ENCODE data around the gene LRP3. TPM values are rescaled to one million over a fixed set of nuclear protein-coding genes. Genes with fewer than 3 reads are reported as not detected.

Gene LRP3
- total and polyA plus RNA-seq, 2 of the 13 experiments (the other 11 are each of a cell fraction or from before 2014, with no cell fraction given) = 17.6 to 51.6 TPM

DNA sequence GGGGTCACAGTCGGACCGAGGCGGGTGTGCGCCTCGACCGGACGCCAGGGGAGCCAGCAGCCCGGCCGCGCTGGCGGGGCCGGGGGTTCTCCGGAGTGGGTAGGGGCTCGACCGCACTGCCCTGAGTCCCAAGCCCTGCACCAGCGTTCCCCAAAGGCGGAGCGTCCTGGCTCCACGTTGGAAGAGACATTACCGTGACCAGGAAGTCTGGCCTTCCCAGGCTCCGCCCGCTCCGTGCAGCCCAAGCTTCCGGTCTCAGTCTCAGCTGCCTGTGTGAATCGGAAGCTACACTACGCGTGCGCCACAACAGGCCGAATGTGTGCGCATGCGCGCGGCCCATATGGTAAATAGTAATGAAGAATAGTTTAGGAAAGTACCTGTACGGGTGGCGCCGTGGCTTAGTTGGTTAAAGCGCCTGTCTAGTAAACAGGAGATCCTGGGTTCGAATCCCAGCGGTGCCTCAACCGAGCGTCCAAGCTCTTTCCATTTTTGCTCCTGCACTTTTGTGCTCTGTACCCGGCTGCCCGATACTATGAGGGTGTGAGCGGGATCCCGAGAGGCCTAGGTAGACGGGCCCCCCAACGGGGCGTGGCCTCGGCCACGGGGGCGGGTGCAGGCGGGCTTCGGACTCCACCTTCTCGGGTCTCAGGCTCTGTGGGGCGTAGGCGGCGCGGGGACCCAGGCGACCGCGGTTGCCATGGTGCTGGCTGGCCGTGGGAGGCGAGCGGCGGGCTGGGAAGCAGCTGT, 17.3 kb upstream of the LRP3 start (continued):
- TF ChIP-seq, protein P1, sequence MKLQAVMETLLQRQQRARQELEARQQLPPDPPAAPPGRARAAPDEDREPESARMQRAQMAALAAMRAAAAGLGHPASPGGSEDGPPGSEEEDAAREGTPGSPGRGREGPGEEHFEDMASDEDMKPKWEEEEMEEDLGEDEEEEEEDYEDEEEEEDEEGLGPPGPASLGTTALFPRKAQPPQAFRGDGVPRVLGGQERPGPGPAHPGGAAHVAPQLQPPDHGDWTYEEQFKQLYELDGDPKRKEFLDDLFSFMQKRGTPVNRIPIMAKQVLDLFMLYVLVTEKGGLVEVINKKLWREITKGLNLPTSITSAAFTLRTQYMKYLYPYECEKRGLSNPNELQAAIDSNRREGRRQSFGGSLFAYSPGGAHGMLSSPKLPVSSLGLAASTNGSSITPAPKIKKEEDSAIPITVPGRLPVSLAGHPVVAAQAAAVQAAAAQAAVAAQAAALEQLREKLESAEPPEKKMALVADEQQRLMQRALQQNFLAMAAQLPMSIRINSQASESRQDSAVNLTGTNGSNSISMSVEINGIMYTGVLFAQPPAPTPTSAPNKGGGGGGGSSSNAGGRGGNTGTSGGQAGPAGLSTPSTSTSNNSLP (IDR thresholded peaks at IDR 0.05; ENCODE audit: low read depth, low read length) = no peak
- TF ChIP-seq ESRRA (CRISPR knock-in tag; IDR thresholded peaks at IDR 0.05; ENCODE audit: low read depth) (peak; percentile 59; the same call in 1 of the 2 replicates), RBM39 (IDR thresholded peaks at IDR 0.05; ENCODE audit: low read depth, low read length, poor library complexity, severe bottlenecking) (peak; percentile 67), XBP1 (CRISPR knock-in tag; IDR thresholded peaks at IDR 0.05) (no peak), FOSL2 (CRISPR knock-in tag; IDR thresholded peaks at IDR 0.05) (peak; percentile 14; the same call in 1 of the 2 replicates), HOXA3 (CRISPR knock-in tag; IDR thresholded peaks at IDR 0.05) (peak; percentile 71), MXI1 (IDR thresholded peaks at IDR 0.05; ENCODE audit: borderline replicate concordance, low read depth, low read length) (peak; percentile 82), ZNF720 (CRISPR knock-in tag; IDR thresholded peaks at IDR 0.05) (no peak), PAX8 (CRISPR knock-in tag; IDR thresholded peaks at IDR 0.05; ENCODE audit: borderline replicate concordance) (peak; percentile 68; the same call in 1 of the 2 replicates), ZNF260 (CRISPR knock-in tag; IDR thresholded peaks at IDR 0.05; ENCODE audit: borderline replicate concordance, low read depth) (no peak), ZSCAN20 (CRISPR knock-in tag; IDR thresholded peaks at IDR 0.05; ENCODE audit: borderline replicate concordance) (no peak; the same call in 1 of the 2 replicates), RNF2 (conservative IDR thresholded peaks at IDR 0.05; ENCODE audit: low read depth) (0 out of 2 replicates have a peak, but pooled peaks have one; percentile 39)
- TF ChIP-seq, protein P2, sequence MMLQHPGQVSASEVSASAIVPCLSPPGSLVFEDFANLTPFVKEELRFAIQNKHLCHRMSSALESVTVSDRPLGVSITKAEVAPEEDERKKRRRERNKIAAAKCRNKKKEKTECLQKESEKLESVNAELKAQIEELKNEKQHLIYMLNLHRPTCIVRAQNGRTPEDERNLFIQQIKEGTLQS (CRISPR knock-in tag; IDR thresholded peaks at IDR 0.05) = peak; percentile 11
- TF ChIP-seq, protein P3, sequence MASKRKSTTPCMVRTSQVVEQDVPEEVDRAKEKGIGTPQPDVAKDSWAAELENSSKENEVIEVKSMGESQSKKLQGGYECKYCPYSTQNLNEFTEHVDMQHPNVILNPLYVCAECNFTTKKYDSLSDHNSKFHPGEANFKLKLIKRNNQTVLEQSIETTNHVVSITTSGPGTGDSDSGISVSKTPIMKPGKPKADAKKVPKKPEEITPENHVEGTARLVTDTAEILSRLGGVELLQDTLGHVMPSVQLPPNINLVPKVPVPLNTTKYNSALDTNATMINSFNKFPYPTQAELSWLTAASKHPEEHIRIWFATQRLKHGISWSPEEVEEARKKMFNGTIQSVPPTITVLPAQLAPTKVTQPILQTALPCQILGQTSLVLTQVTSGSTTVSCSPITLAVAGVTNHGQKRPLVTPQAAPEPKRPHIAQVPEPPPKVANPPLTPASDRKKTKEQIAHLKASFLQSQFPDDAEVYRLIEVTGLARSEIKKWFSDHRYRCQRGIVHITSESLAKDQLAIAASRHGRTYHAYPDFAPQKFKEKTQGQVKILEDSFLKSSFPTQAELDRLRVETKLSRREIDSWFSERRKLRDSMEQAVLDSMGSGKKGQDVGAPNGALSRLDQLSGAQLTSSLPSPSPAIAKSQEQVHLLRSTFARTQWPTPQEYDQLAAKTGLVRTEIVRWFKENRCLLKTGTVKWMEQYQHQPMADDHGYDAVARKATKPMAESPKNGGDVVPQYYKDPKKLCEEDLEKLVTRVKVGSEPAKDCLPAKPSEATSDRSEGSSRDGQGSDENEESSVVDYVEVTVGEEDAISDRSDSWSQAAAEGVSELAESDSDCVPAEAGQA (IDR thresholded peaks at IDR 0.05; ENCODE audit: low read depth) = no peak; the same call in 1 of the 2 replicates
- TF ChIP-seq, protein P3 (CRISPR knock-in tag; IDR thresholded peaks at IDR 0.05; ENCODE audit: borderline replicate concordance) = peak; percentile 82
- TF ChIP-seq, protein P4, sequence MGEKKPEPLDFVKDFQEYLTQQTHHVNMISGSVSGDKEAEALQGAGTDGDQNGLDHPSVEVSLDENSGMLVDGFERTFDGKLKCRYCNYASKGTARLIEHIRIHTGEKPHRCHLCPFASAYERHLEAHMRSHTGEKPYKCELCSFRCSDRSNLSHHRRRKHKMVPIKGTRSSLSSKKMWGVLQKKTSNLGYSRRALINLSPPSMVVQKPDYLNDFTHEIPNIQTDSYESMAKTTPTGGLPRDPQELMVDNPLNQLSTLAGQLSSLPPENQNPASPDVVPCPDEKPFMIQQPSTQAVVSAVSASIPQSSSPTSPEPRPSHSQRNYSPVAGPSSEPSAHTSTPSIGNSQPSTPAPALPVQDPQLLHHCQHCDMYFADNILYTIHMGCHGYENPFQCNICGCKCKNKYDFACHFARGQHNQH (CRISPR knock-in tag; IDR thresholded peaks at IDR 0.05) = peak; percentile 74; the same call in 1 of the 2 replicates
- TF ChIP-seq, protein P5, sequence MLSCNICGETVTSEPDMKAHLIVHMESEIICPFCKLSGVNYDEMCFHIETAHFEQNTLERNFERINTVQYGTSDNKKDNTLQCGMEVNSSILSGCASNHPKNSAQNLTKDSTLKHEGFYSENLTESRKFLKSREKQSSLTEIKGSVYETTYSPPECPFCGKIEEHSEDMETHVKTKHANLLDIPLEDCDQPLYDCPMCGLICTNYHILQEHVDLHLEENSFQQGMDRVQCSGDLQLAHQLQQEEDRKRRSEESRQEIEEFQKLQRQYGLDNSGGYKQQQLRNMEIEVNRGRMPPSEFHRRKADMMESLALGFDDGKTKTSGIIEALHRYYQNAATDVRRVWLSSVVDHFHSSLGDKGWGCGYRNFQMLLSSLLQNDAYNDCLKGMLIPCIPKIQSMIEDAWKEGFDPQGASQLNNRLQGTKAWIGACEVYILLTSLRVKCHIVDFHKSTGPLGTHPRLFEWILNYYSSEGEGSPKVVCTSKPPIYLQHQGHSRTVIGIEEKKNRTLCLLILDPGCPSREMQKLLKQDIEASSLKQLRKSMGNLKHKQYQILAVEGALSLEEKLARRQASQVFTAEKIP (CRISPR knock-in tag; IDR thresholded peaks at IDR 0.05; ENCODE audit: borderline replicate concordance) = no peak
